Natural killer cell (primary cell): Measurements from ENCODE around the gene SRPRB. TPM values are rescaled to one million over a fixed set of nuclear protein-coding genes. Genes with fewer than 3 reads are reported as not detected.

Experiments
- ATAC-seq, 3 donors: fragments of 150-1000 bp in 2 of 3; fragments of 200-7000 bp in 1 of 3; cut with Tn5 transposase; 1 replicate in 1 of 3; 2 replicates in 2 of 3; pipeline ENCODE4 v1.10.0; 2021; ENCODE audit warnings: mild to moderate bottlenecking in 2 of 3, moderate library complexity in 2 of 3
- DNase-seq, 2 donors: peaks; one replicate each; pipeline versions ENCODE4 v3.0.0 to v3.0.0-alpha.2; 2013 to 2021; ENCODE audit warnings: mixed read lengths in 1 of 2
- H3K27ac ChIP-seq: one replicate; pipeline ENCODE4 v1.5.1; 2013; ENCODE audit warnings: mild to moderate bottlenecking, low read length
- H3K27me3 ChIP-seq: one replicate; pipeline ENCODE4 v1.6.1; 2013; ENCODE audit warnings: low read length; ENCODE audit not compliant: control insufficient read depth, insufficient read depth
- H3K36me3 ChIP-seq: one replicate; pipeline ENCODE4 v1.6.1; 2013; ENCODE audit warnings: low read length; ENCODE audit not compliant: control insufficient read depth, insufficient read depth
- H3K4me1 ChIP-seq: one replicate; pipeline ENCODE4 v1.6.1; 2013; ENCODE audit warnings: low read length; ENCODE audit not compliant: control insufficient read depth, insufficient read depth
- H3K4me3 ChIP-seq: one replicate; pipeline ENCODE4 v1.5.1; 2013; ENCODE audit warnings: low read length
- H3K9me3 ChIP-seq: one replicate; pipeline ENCODE4 v1.6.1; 2013; ENCODE audit warnings: low read length; ENCODE audit not compliant: control insufficient read depth, insufficient read depth
- H3K27ac Mint-ChIP-seq, 2 donors: one replicate each; pipeline ENCODE4 v1.8.0; 2022; ENCODE audit warnings: mild to moderate bottlenecking in 2 of 2, mixed read lengths in 2 of 2, moderate library complexity in 1 of 2
- H3K27me3 Mint-ChIP-seq, 2 donors: one replicate each; pipeline ENCODE4 v1.8.0; 2022; ENCODE audit warnings: low read depth in 2 of 2, mixed read lengths in 2 of 2
- H3K36me3 Mint-ChIP-seq: one replicate; pipeline ENCODE4 v1.8.0; 2022; ENCODE audit warnings: mixed read lengths
- H3K4me1 Mint-ChIP-seq, 2 donors: one replicate each; pipeline ENCODE4 v1.8.0; 2022; ENCODE audit warnings: mixed read lengths in 2 of 2
- H3K4me3 Mint-ChIP-seq: one replicate; pipeline ENCODE4 v1.8.0; 2022; ENCODE audit warnings: mild to moderate bottlenecking, moderate library complexity, mixed read lengths
- H3K9me3 Mint-ChIP-seq, 2 donors: one replicate each; pipeline ENCODE4 v1.8.0; 2022; ENCODE audit warnings: mixed read lengths in 2 of 2
- WGBS: methylation state at CpG from one replicate; pipeline ENCODE4 v1.1.7; 2013; ENCODE audit warnings: missing lambda C conversion rate; ENCODE audit not compliant: insufficient coverage; 5-methylcytosine and 5-hydroxymethylcytosine counted together
- intact Hi-C: fragments of 100-400 bp; cut with micrococcal nuclease; formaldehyde crosslinking; loops from one replicate; pipeline ENCODE4 v1.14.2; 2022
- total RNA-seq, 4 donors: library from RNA; stranded (reverse); fragments of 120-200 nt in 1 of 4; gene quantifications; one replicate each; pipeline versions ENCODE4 v1.2.3 to v1.2.4, GENCODE V29; 2013 to 2022
- TF ChIP-seq, protein P1 (sequence below): fragments of 200-600 bp; IDR thresholded peaks from one replicate; pipeline ENCODE4 v1.8.0; 2022; ENCODE audit warnings: antibody characterized with exemption

Gene SRPRB
- total RNA-seq, 3 donors from 2014 or later (not counting 1 experiment from before 2014, with no cell fraction given) = 19.8 to 26.4 (median 22.4) TPM

DNA sequence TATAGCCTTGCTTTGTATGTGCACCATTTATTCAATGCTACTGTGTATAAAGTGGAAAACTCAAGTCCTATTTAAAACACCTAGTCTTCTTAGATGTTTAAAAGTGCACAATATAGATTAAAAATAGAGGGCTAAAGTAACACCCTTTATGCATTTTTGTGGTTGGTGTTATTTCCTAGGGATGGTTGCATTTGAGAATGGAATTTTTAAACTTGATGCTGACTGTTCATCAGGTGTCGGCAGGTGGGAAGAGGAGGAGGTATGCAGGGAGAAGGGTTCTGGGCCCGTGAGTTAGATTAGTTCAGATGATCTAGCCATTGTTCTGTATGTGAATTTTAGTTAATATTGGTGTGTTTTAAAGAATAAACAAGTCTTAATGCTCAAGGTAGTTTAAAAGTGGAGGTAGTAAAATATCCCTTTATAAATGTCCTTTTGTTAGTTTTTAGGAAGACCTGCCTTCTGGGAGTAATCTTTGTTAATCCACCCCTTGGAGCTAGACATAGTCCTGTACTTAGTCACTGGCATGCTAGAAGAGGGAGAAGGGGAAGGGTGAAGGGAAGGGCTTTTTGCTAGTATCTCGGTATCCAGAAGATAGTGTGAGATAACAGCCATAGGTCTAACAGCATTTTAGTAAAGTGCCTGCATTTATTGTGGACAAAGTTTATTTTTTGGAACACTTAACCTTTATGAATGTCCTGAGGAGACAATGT is 8.1 kb upstream of the SRPRB start:
- Mint-ChIP-seq H3K36me3 (no peaks in the 10 kb centered on the region), H3K27me3 (peaks cover 20 to 63% of the 10 kb centered on the region in 2 donors), H3K4me3 (no peak overlapping the region), H3K4me1 (no peaks in the 10 kb centered on the region), H3K9me3 (peaks cover 0 to 2% of the 10 kb centered on the region in 2 donors), H3K27ac (no peak overlapping the region)
- WGBS = 75% methylated on average over 3 of the region's 3 CpGs
- intact Hi-C loops = no loop called here
- Histone ChIP-seq H3K27ac (no peak overlapping the region), H3K36me3 (no peaks in the 10 kb centered on the region), H3K27me3 (peaks cover 2% of the 10 kb centered on the region), H3K9me3 (no peaks in the 10 kb centered on the region), H3K4me3 (no peak overlapping the region), H3K4me1 (no peaks in the 10 kb centered on the region)
- ATAC-seq (no peak), DNase-seq (no peak)
- TF ChIP-seq, protein P1, sequence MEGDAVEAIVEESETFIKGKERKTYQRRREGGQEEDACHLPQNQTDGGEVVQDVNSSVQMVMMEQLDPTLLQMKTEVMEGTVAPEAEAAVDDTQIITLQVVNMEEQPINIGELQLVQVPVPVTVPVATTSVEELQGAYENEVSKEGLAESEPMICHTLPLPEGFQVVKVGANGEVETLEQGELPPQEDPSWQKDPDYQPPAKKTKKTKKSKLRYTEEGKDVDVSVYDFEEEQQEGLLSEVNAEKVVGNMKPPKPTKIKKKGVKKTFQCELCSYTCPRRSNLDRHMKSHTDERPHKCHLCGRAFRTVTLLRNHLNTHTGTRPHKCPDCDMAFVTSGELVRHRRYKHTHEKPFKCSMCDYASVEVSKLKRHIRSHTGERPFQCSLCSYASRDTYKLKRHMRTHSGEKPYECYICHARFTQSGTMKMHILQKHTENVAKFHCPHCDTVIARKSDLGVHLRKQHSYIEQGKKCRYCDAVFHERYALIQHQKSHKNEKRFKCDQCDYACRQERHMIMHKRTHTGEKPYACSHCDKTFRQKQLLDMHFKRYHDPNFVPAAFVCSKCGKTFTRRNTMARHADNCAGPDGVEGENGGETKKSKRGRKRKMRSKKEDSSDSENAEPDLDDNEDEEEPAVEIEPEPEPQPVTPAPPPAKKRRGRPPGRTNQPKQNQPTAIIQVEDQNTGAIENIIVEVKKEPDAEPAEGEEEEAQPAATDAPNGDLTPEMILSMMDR = no peak

DNA sequence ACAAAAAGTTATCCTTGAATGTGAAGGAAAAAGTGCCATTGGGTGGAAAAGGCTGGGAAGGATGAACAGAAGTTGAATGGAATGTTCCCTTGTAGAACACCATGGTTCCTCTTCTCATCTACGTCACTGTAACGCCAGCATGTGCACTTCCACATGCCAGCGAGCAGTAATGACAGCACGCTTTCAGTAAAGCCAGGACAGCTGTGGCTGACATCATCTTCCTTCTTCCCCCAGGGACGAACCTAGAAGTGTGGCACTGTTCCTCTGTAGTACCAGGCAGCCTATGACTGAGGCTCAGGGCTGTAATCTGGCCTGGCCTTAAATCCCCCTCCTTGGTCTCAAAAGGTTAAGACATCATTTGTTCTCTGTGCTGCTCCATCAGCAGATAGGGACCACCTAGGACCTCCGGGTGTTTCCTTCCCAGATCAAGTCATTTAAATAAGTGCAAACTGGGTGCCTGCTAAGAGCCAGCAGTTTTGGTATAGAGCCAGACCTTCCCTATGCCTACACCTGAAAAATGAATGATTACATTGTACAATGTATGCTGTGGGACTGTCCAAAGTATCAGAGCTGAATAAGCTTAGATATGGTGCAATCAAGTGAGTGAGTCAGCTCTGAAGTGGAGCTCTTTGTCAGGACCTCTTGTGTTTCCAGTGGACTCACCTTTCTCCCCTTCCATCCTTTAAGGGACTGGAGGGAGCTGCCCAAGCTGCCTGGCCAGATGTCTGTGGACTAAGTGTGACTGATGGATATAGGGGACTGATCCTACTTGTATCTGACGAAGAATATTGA is 5.6 kb upstream of the SRPRB start:
- peaks cover 2% of the 10 kb centered on the region for H3K27me3 ChIP-seq
- no peak overlapping the region for H3K4me3 Mint-ChIP-seq
- H3K27ac ChIP-seq = no peak overlapping the region
- no peaks in the 10 kb centered on the region for H3K4me1 ChIP-seq
- no peaks in the 10 kb centered on the region for H3K9me3 ChIP-seq
- DNase-seq (no peak), ATAC-seq (no peak)
- H3K36me3 Mint-ChIP-seq = no peaks in the 10 kb centered on the region
- peaks cover 26 to 71% of the 10 kb centered on the region in 2 donors for H3K27me3 Mint-ChIP-seq
- no peak overlapping the region for H3K4me3 ChIP-seq
- H3K36me3 ChIP-seq = no peaks in the 10 kb centered on the region
- peaks cover 0 to under 1% of the 10 kb centered on the region in 2 donors for H3K4me1 Mint-ChIP-seq
- TF ChIP-seq, protein P1 = no peak
- WGBS = 53% methylated on average over 7 of the region's 7 CpGs
- no peak overlapping the region for H3K27ac Mint-ChIP-seq
- H3K9me3 Mint-ChIP-seq = no peaks in the 10 kb centered on the region
- intact Hi-C loops = loop anchor here (10.0 kb wide), 1 partner anchor 1075 kb away; the partner anchor contains the start of gene NPHP3

DNA sequence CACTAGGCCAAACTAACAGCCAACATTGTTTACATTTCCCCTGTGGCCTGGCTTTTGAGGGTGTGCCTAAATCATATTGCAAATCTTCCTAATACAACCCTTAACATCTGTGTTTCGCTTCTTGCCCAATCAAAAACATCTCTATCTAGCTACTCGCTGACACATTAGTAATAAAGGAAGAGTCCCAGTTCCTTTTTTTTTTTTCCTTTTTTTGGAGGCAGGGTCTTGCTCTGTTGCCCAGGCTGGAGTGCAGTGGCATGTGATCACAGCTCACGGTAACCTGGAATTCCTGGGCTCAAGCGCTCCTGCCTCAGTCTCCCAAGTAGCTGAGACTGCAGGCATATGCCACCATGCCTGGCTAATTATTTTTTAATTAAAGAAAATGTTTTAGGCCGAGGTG is 2.1 kb upstream of the SRPRB start:
- Mint-ChIP-seq H3K36me3 (no peaks in the 10 kb centered on the region), H3K4me3 (no peak overlapping the region), H3K27me3 (peaks cover 18 to 45% of the 10 kb centered on the region in 2 donors), H3K9me3 (no peaks in the 10 kb centered on the region), H3K27ac (no peak overlapping the region), H3K4me1 (peaks cover 15 to 17% of the 10 kb centered on the region in 2 donors)
- Histone ChIP-seq H3K9me3 (no peaks in the 10 kb centered on the region), H3K27ac (no peak overlapping the region), H3K27me3 (no peaks in the 10 kb centered on the region), H3K4me1 (peaks cover 9% of the 10 kb centered on the region), H3K36me3 (peaks cover 10% of the 10 kb centered on the region), H3K4me3 (no peak overlapping the region)
- intact Hi-C loops = loop anchor here (10.0 kb wide), 1 partner anchor 1079 kb away; the partner anchor contains the start of gene NPHP3
- ATAC-seq (no peak), DNase-seq (no peak)
- 91% methylated on average over 4 of the region's 5 CpGs for WGBS
- TF ChIP-seq, protein P1 = no peak
